Panc1 (cell line): ENCODE results near the gene TOR2A. TPM values are rescaled to one million over a fixed set of nuclear protein-coding genes. Genes with fewer than 3 reads are reported as not detected.
A peak's percentile ranks its signal among the peaks of the same experiment; 100 is the strongest.

Experiments
- ATAC-seq: fragments of 200-7000 bp; cut with Tn5 transposase; 2 replicates; pipeline ENCODE4 v1.9.1; 2020; ENCODE audit warnings: mild to moderate bottlenecking, moderate library complexity
- BruUV-seq: library from RNA; stranded (reverse); fragments of 400-500 nt; replicated peaks from 2 replicates; lab custom pipeline; 2021; lab: Mats Ljungman, UMichigan
- CTCF ChIA-PET: fragments of 300-600 bp; sonication (Branson Sonifier 250); formaldehyde crosslinking; loops from one replicate; lab custom pipeline; 2022; ENCODE audit warnings: antibody characterized with exemption; lab: Charles Lee
- POLR2A ChIA-PET: fragments of 300-600 bp; sonication (Branson Sonifier 250); formaldehyde crosslinking; loops from one replicate; lab custom pipeline; 2022; ENCODE audit warnings: antibody characterized with exemption; lab: Charles Lee
- DNase-seq: peaks from one replicate; pipeline ENCODE4 v3.0.0-alpha.2; 2010; ENCODE audit warnings: low read depth, low spot score
- H3K27ac ChIP-seq: 2 replicates; pipeline ENCODE4 v1.5.1; 2011; ENCODE audit warnings: mild to moderate bottlenecking, low read length, inconsistent platforms
- H3K27me3 ChIP-seq: fragments of 200-500 bp; sonication (Bioruptor generic); 2 replicates; pipeline ENCODE4 v1.6.0; 2014; ENCODE audit warnings: low read length, inconsistent platforms; ENCODE audit not compliant: control insufficient read depth, insufficient read depth
- H3K36me3 ChIP-seq: fragments of 200-500 bp; sonication (Bioruptor generic); 2 replicates; pipeline ENCODE4 v1.5.1; 2014; ENCODE audit warnings: inconsistent platforms, mild to moderate bottlenecking, low read length, moderate library complexity; ENCODE audit not compliant: control insufficient read depth, insufficient read depth
- H3K4me1 ChIP-seq: 2 replicates; pipeline ENCODE4 v1.5.1; 2011; ENCODE audit warnings: inconsistent platforms, mild to moderate bottlenecking, low read length, moderate library complexity; ENCODE audit not compliant: control insufficient read depth, insufficient read depth
- H3K4me3 ChIP-seq, 2 experiments: 2 replicates each; pipeline ENCODE4 v1.5.1; 2011 to 2012; ENCODE audit warnings: low read depth in 2 of 2, low read length in 2 of 2, mild to moderate bottlenecking in 2 of 2, inconsistent platforms in 1 of 2, moderate library complexity in 1 of 2
- H3K9me3 ChIP-seq: fragments of 200-500 bp; sonication (Bioruptor generic); 2 replicates; pipeline ENCODE4 v1.5.1; 2014; ENCODE audit warnings: low read depth, mild to moderate bottlenecking, inconsistent platforms, low read length, moderate library complexity; ENCODE audit not compliant: control insufficient read depth, insufficient read depth
- CTCF ChIP-seq: fragments of 450-650 bp; IDR thresholded peaks from 2 replicates; pipeline ENCODE4 v1.5.1; 2017; ENCODE audit warnings: mild to moderate bottlenecking
- POLR2AphosphoS5 ChIP-seq: IDR thresholded peaks from 2 replicates; pipeline ENCODE4 v1.6.1; 2012; ENCODE audit warnings: mild to moderate bottlenecking, low read depth, low read length, moderate library complexity
- REST ChIP-seq, 2 experiments: IDR thresholded peaks; 2 replicates each; pipeline ENCODE4 v1.6.1; 2011 to 2012; ENCODE audit warnings: low read depth in 2 of 2, control low read depth in 1 of 2, low read length in 1 of 2, mild to moderate bottlenecking in 1 of 2, moderate library complexity in 1 of 2; ENCODE audit not compliant: insufficient read depth in 1 of 2
- SIN3A ChIP-seq: IDR thresholded peaks from 2 replicates; pipeline ENCODE4 v1.6.1; 2012; ENCODE audit warnings: low read depth, mild to moderate bottlenecking, low read length, moderate library complexity, borderline replicate concordance; ENCODE audit not compliant: insufficient read depth
- TCF7L2 ChIP-seq: IDR thresholded peaks from 2 replicates; pipeline ENCODE4 v1.6.1; 2011; ENCODE audit warnings: mild to moderate bottlenecking, low read depth, low read length, inconsistent platforms
- in situ Hi-C: cut with HindIII; loops from 2 replicates; pipeline ENCODE4 v1.10.0; 2016; ENCODE audit warnings: low sequenced_read_pairs, low pct_unique_long_range_greater_than_20kb
- intact Hi-C: fragments of 100-400 bp; cut with micrococcal nuclease; formaldehyde crosslinking; loops from one replicate; pipeline ENCODE4 v1.10.0; 2022; ENCODE audit not compliant: unreplicated experiment
- total RNA-seq: library from RNA; stranded (reverse); gene quantifications from one replicate; pipeline ENCODE4 v1.2.1, GENCODE V29; 2021; ENCODE audit not compliant: unreplicated experiment

Gene TOR2A
- total RNA-seq, 1 experiment from 2014 or later, result 8.2 TPM

GRCh38 chr9:127754099-127755060 lies 19.3 kb upstream of the TOR2A start:
- DNase-seq (no peak), ATAC-seq (peak; percentile 68)
- peaks cover 2% of the 10 kb centered on the region; the same call in 1 of the 2 replicates for H3K27me3 ChIP-seq
- H3K36me3 ChIP-seq, result no peaks in the 10 kb centered on the region
- intact Hi-C loops (no loop called here), in situ Hi-C loops (no loop called here)
- H3K4me1 ChIP-seq, result no peaks in the 10 kb centered on the region
- ChIA-PET CTCF (no interaction called here), POLR2A (no interaction called here)
- no peaks in the 10 kb centered on the region for H3K9me3 ChIP-seq
- BruUV-seq, result no TSS peak
- H3K27ac ChIP-seq, result no peak overlapping the region
- no peak for TF ChIP-seq CTCF
- no peak for TF ChIP-seq REST (IDR thresholded peaks at IDR 0.05; ENCODE audit: insufficient read depth in 1 of 2, low read depth in 2 of 2, low read length in 1 of 2)
- TF ChIP-seq TCF7L2, result no peak
- TF ChIP-seq POLR2AphosphoS5, result no peak
- TF ChIP-seq SIN3A, result no peak
- H3K4me3 ChIP-seq, result peak overlapping the region; percentile 13 to 16; a peak in 3 of 4 replicates

GRCh38 chr9:127753622-127754021 lies 18.5 kb upstream of the TOR2A start:
- intact Hi-C loops (no loop called here), in situ Hi-C loops (no loop called here)
- Histone ChIP-seq H3K27ac (no peak overlapping the region), H3K27me3 (peaks cover 2% of the 10 kb centered on the region; the same call in 1 of the 2 replicates), H3K4me1 (no peaks in the 10 kb centered on the region), H3K4me3 (no peak overlapping the region), H3K9me3 (no peaks in the 10 kb centered on the region), H3K36me3 (no peaks in the 10 kb centered on the region)
- no peak for ATAC-seq
- TF ChIP-seq REST (IDR thresholded peaks at IDR 0.05; ENCODE audit: insufficient read depth in 1 of 2, low read depth in 2 of 2, low read length in 1 of 2) (no peak), POLR2AphosphoS5 (no peak), SIN3A (no peak), CTCF (no peak), TCF7L2 (no peak)
- BruUV-seq, result no TSS peak
- CTCF ChIA-PET, result no interaction called here
- DNase-seq, result no peak
- POLR2A ChIA-PET, result no interaction called here
